HuH-7.5 (cell line): ENCODE measurements around the gene DIS3L2.
"Not testable (repeated sequence)": the region's sequence is repeated elsewhere in the genome, so short reads cannot be mapped to it uniquely, and the experiment has no call there.

ENCODE experiments used
- DNase-seq: peaks from one replicate; pipeline ENCODE4 v3.0.0; 2011; ENCODE audit warnings: low spot score

The DIS3L2 gene

DNA sequence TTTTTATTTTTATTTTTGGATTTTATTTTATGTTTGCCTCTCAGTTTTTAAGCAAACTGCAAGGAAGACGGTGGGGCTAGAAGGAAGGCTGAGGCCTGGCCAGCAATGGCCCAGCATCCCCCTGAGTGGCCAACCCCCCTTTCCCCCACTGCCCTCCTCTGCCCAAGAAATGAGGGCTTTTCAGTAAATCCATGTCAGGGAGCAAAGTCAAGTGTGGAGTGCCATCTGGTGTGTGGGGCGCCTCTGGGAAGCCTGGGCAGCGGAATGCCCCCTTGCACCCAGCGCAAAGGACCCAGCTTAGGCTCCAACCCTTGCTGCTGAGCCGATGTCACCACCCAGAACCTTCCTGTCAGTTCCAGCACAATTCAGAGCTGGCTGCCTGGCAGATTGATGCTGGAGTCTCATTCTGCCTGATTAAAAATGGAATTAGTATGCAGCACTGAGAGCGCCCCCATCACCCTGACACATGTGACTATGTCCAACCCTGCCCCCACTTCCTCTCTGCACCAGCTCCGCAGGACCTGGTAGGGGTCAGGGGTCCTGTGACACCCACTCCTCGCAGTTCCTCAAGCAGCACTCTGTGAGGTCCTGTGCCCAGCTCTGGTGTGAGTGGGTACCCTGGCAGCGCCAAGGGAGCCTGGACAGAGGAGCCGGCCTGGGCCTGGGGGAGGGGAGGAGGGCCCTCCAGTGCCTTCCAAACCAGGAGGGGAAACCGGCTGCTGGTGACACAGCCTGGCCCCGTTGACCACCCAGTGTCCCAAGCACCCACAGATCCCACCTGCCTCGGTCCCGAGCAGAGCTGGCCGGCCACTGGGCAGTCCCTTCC, 407.8 kb downstream of the DIS3L2 start:
- no peak for DNase-seq

GRCh38 chr2:232370007-232370406, 408.5 kb downstream of the DIS3L2 start:
- DNase-seq = not testable (repeated sequence)

DNA sequence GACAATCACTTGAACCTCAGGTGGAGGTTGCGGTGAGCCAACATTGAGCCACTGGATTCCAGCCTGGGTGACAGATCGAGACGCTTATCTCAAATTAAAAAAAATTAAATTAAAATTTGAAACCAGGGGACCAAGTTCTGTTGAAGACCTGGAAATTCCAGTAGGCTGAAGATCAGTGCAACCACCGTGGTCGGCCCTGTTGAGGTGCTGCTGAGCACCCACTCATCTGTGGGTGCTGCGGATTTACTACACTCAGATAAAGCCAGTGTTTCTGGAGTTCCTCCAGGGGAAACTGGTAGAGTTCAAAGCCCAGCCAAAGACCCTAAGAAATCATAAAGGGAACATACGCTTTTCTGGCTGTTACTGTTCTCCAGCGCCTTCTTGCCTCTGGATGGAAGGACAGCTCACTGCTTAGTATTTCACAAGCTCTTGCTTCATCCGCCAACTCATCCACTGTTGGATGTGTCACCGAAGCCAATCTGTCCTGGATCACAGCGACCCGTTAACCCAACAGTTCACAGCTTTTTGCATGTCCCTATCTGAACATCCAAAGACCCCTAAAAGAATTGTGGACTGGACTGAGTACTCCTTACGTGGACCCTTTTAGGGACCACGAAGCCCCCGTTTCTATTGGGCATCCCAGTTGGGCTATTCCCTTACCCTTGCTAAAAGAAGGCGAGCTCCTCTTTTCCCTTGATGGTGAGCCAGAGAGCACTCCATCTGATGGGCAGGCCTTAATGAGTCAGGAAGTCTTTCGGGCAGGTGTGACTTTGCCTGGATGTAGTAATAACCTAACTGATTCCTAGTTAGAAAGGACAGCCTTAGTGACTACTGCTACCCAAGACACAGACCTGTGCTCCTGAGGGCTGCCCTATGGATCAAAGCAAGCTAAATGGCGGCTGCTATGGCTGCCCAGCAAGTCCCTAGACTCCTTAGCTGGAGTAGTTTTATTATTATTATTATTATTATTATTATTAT, 411.0 kb downstream of the DIS3L2 start:
- DNase-seq = no peak

DNA sequence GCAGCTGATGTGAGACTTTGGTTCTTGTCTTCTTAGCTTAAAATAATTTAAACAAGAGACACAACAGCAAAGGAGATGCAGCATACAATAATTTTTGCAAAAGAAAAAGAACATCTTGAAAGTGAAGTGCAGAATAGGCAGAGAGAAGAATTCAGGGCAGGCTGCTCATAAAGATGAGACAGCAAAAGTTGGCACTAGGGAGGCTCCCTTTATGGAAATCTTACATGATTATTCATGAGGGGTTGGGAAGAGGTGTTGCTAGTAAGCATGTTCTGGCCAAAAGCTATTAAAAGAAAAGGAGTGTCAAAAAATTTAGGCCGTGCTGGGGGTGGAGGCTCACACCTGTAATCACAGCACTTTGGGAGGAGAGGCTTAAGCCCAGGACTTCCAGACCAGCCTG, 412.8 kb downstream of the DIS3L2 start:
- no peak for DNase-seq

GRCh38 chr2:232375164-232375563, 413.7 kb downstream of the DIS3L2 start:
- DNase-seq = no peak

DNA sequence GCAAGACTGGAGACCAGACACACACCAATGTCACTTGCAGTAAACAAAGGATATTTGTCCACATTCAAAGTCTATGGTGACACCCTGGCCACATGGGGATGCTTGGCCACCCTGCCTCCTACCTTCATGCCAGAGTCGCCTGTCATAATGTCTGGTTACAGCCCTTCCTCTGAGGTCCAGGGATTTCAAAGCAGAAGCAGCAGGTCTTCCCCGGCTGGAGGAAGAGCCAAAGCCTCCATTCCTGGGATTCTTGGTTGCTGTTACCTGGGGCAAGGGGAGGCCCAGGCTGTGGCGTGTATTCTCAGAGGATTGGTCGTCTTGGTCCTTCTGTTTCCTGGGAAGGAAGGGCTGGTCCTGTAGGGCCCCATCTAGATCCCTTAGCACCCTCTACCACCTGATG, 414.7 kb downstream of the DIS3L2 start:
- no peak for DNase-seq

DNA sequence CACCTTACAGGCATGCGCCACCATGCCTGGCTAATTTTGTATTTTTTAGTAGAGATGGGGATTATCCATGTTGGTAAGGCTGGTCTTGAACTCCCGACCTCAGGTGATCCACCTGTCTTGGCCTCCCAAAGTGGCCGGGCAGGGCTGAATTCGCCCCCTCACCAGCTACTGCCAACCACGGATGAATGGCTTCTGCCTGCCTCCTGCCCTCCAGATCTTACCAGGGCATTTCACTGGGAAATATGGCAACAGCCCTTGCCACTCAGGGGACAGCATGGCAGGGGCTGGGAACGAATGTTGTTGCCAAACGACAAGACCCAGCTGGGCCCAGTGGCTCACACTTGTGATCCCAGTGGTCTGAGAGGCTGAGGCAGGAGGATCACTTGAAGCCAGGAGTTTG, 415.2 kb downstream of the DIS3L2 start:
- no peak for DNase-seq

GRCh38 chr2:232377319-232377718, 415.8 kb downstream of the DIS3L2 start:
- no peak for DNase-seq

DNA sequence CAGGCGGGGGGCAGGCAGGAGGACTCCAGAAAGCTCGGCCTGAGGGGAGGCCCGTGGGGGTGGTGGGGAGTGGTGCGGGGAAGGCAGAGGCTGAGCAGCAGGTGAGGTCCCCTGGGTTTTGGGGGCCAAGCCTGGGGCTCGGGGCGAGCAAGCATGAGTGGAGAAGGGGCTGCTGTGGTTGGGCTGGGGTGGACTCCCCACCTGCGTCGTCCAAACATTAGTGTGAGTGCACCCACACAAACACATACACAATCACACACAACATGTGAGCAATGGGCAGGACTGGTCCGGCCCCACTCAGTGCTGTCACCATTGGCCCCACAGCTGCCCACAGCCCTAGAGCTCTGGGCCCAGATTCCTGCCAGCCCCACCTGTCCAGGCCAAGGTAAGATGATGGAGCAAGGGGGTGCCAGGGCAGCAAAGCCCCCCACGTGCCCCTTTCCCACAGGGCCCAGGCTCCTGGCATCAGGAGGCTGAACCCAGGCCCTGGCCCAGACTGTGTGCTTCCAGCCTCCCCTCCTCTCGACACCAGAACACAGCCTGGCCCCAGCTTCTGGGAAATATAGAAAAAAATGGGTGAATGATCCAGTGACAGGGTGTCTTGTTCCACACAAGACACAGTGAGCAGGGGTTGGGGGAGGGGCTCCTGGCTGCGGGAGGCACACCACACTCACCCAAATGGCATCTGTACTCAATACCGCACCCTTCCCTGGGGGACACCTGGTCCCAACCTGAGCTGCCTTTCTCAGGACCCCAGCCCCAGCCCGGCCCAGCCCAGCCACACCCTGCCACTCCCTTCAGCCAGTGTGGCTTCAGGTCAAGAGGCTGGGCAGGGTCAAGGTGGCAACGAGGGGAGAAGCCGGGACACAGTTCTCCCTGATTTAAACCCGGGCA, 416.6 kb downstream of the DIS3L2 start:
- DNase-seq = no peak

DNA sequence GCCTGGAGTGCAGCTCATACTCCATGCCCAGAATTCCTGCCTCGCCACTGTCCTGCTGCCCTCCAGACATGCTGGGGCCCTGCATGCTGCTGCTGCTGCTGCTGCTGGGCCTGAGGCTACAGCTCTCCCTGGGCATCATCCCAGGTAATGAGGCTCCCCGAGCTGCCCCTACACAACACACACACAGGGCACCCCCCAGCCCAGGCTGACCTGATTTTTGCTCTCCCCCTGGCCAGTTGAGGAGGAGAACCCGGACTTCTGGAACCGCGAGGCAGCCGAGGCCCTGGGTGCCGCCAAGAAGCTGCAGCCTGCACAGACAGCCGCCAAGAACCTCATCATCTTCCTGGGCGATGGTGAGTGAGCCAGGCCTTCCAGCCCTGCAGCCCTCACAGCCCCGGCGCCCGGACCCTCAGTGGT, 417.2 kb downstream of the DIS3L2 start, which contains the start of gene ALPP:
TSS of gene ALPP (plus strand) at position 17 of the 417 bp plus-strand sequence. CDS start at position 69, 52 bp downstream.
- not testable (repeated sequence) for DNase-seq

GRCh38 chr2:232379610-232380590, 418.4 kb downstream of the DIS3L2 start:
- DNase-seq = not testable (repeated sequence)

DNA sequence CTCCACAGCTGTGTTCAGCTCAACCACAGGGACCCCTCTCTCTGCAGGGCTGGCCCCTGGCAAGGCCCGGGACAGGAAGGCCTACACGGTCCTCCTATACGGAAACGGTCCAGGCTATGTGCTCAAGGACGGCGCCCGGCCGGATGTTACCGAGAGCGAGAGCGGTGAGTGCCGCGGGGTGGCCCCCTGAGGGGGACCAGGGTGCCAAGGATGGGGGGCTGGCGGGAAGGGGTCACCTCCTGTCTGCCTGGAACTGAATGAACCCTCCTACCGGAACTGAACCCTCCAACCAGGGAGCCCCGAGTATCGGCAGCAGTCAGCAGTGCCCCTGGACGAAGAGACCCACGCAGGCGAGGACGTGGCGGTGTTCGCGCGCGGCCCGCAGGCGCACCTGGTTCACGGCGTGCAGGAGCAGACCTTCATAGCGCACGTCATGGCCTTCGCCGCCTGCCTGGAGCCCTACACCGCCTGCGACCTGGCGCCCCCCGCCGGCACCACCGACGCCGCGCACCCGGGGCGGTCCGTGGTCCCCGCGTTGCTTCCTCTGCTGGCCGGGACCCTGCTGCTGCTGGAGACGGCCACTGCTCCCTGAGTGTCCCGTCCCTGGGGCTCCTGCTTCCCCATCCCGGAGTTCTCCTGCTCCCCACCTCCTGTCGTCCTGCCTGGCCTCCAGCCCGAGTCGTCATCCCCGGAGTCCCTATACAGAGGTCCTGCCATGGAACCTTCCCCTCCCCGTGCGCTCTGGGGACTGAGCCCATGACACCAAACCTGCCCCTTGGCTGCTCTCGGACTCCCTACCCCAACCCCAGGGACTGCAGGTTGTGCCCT, 419.9 kb downstream of the DIS3L2 start:
- not testable (repeated sequence) for DNase-seq

GRCh38 chr2:232382331-232383225, 421.1 kb downstream of the DIS3L2 start:
- DNase-seq = no peak

GRCh38 chr2:232384466-232384865, 423.0 kb downstream of the DIS3L2 start:
- no peak for DNase-seq

DNA sequence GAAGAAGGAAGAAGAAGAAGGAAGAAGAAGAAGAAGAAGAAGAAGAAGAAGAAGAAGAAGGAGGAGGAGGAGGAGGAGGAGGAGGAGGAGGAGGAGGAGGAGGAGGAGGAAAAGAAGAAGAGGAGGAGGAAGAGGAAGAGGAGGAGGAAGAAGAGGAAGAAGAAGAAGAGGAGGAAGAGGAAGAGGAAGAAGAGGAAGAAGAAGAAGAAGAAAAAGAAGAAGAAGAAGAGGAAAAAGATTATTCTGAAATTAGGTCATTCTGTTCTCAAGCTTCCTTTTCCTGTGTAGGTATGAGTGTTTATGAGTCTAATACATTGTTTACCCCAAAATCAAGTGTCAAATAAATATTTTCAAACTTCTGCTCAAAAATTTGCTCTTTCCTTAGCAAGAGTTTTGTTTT, 423.5 kb downstream of the DIS3L2 start:
- DNase-seq = not testable (repeated sequence)

DNA sequence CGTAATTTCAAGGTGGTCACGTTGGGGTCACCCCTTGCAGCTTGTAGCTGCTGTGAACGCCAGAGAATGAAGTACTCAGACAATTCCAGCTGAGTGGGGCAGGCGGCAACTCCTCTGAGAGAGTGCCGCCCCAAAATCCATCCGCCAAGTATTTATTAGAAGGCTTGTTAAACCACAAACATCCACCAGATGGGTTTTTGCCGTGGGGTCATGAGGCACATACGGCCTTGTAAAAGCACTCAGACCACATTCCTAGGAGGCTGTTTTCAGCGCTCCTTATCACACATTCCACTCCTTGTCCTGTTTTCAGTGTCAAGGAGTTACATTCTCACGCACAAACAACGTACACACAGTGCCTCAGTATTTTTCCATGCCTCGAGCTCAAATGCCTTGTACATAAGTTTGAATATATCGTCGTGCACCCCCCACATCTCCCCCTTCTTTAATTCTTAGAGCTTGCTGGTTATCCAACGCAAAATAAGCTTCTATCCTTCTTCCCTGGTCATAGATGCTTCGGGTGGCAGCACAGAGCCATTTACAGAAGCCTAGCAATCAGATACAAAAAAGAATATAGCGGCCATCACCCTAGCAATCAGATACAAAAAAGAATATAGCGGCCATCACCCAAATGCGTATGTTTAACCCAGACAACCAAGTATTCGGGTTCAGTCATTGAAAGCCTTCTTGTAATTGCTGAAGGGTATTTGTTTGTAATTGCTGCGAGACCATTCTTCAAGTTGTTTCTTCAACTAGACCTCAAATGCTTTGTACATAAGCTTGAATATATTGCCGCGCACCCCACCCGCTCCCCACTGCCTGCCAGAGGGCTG, 424.4 kb downstream of the DIS3L2 start:
- DNase-seq = no peak

- no peak for DNase-seq
These were observed 424.9 kb downstream of the DIS3L2 start for GRCh38 chr2:232386490-232386739.
